GM12891 (cell line): ENCODE results near the gene LRRC59.

Source experiments
- DNase-seq: peaks from one replicate; pipeline ENCODE4 v3.0.0; 2011; ENCODE audit warnings: low spot score; ENCODE audit not compliant: insufficient read length
- FAIRE-seq: peaks from 2 replicates; lab custom pipeline; 2011; peaks lifted over from hg19 to GRCh38; lab: Jason Lieb, UNC
- PAX5 ChIP-seq: IDR thresholded peaks from 2 replicates; pipeline ENCODE4 v1.6.1; 2011; ENCODE audit warnings: low read length, moderate library complexity, mild to moderate bottlenecking; ENCODE audit not compliant: insufficient read depth, severe bottlenecking
- POLR2A ChIP-seq: IDR thresholded peaks from 2 replicates; pipeline ENCODE4 v1.6.1; 2011; ENCODE audit warnings: low read depth, low read length, control low read depth
- POLR2AphosphoS5 ChIP-seq: IDR thresholded peaks from 2 replicates; pipeline ENCODE4 v1.6.1; 2011; ENCODE audit warnings: low read depth, low read length, control low read depth
- POU2F2 ChIP-seq: IDR thresholded peaks from 2 replicates; pipeline ENCODE4 v1.6.1; 2011; ENCODE audit warnings: low read depth, mild to moderate bottlenecking, control low read depth, low read length, moderate library complexity
- SPI1 ChIP-seq: IDR thresholded peaks from 2 replicates; pipeline ENCODE4 v1.6.1; 2011; ENCODE audit warnings: low read depth, low read length, control low read depth
- TAF1 ChIP-seq: IDR thresholded peaks from 2 replicates; pipeline ENCODE4 v1.6.1; 2011; ENCODE audit warnings: low read depth, low read length, control low read depth

The LRRC59 gene

DNA sequence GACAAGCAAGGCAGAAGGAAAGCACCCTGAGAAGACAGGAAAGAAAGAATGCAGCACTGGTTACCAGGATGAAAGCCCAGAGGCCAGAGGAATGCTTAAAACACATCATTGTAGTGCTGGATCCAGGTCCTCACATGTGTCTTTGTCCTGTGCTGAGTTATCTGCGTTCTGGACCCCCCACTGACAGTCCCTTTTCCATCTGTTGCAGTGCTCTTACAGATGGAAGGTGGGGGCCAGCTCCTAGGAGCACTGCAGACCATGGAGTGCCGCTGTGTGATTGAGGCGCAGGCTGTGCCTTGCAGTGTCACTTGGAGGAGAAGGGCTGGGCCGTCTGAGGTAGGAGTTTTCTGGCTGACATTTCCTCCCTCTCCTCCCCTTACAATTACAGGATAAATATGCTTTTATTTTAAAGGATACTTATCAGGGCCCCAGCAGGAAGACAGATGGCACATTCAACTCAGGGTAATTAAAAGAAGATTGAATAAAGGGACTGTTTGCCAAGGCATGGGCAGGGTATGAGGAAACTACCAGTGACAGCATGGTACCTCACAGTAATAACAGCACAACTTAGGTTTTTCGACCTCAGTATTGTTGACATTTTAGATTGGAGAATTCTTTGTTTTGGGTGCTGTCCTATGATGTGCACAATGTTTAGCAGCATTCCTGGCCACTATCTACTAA is 21.3 kb downstream of the LRRC59 start:
- FAIRE-seq (no peak), DNase-seq (no peak)

DNA sequence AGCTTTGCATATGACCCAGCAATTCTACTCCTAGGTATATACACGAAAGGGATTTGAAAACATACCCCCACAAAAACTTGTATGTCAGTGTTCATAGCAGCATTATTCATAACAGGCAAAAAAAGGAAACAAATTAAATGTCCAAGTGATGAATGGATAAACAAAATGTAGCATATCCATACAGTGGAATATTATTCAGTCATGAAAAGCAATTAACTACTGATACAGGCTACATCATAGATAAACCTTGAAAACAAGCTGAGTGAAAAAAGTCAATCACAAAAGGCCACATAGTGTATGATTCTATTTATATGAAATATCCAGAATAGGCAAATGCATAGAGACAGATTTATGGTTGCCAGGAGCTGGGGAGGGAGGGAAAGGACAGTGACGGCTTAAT is 23.6 kb downstream of the LRRC59 start:
- DNase-seq: no peak
- no peak for TF ChIP-seq PAX5
- TF ChIP-seq POU2F2: no peak
- TF ChIP-seq TAF1: no peak
- FAIRE-seq: peak; percentile 16

More for the DNA sequence above, 21.3 kb downstream of the LRRC59 start:
- TF ChIP-seq SPI1 (no peak), POU2F2 (no peak), POLR2AphosphoS5 (no peak), TAF1 (no peak), PAX5 (no peak), POLR2A (no peak)

DNA sequence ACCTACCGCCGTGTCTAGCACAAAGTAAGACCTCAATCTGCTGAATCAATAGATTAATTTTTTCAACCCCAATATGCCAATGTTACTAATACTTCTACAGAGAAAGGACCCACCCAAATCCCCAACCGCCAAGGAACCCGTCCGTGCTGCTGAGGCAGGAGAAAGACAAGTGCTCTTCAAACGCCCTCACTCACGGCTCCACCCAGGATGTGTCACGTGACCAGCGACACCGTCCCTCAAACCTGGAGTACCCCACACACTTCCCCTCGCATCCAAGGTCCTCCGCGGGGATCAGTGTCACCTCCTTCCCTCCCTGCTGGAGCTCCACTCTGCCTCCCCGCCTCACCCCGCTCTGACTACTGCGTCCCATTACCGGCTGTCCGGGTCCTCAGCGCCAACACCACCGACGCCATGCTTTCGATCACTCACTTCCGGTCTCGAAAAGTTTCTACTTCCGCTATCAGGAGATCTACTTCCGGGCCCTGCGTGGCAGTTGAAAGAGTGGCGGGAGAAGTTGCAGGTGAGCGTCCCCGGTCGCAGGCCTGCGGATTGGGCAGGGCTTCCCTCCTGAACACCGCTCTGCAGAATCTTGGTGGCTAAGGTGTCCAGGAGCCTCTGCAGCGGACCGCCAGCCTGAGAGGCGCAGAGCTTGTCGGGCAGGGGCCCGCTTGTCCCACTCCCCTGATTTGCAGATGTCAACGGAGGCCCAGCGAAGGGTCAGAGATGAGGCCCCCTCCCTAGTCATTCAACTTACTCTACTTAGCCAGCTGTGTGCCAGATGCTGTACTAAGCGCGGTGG is 24.4 kb downstream of the LRRC59 start, which contains the start of the genes EME1 and MRPL27:
Gene EME1, plus strand, starts transcription at position 472 of the 799 bp plus-strand sequence. CDS start 1,980 bp downstream, outside the sequence.
Gene MRPL27, minus strand, starts transcription at position 427 of the 799 bp plus-strand sequence. Its CDS starts 14 bp downstream, at position 413.
- TF ChIP-seq POU2F2 (peak; percentile 90), TAF1 (peak; percentile 96), SPI1 (peak; percentile 45), PAX5 (no peak), POLR2AphosphoS5 (peak; percentile 97), POLR2A (peak; percentile 97)
- DNase-seq: peak; percentile 76
- FAIRE-seq: peak; percentile 97

DNA sequence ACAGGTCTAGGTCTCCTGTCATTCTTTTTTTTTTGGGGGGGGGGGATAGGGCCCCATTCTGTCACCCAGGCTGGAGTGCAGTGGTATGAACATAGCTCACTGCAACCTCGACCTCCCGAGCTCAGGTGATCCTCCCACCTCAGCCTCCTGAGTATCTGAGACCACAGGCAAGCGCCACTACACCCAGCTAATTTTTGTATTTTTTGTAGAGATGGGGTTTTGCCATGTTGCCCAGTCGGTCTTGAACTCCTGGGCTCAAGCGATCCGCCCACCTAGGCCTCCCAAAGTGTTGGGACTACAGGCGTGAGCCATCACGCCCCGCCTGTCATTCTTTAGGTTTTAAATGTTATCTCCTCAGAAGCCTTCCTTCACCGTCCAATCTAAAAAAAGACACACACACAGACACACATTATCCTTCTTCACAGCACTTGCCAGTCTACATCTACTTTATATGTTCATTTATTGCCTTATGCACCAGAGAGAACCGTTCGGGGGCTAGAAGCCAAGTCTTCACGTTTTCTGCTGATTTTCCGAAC is 25.0 kb downstream of the LRRC59 start:
- no peak for TF ChIP-seq POLR2A
- no peak for TF ChIP-seq POU2F2
- TF ChIP-seq SPI1: no peak
- TF ChIP-seq POLR2AphosphoS5: no peak
- no peak for DNase-seq
- FAIRE-seq: no peak

DNA sequence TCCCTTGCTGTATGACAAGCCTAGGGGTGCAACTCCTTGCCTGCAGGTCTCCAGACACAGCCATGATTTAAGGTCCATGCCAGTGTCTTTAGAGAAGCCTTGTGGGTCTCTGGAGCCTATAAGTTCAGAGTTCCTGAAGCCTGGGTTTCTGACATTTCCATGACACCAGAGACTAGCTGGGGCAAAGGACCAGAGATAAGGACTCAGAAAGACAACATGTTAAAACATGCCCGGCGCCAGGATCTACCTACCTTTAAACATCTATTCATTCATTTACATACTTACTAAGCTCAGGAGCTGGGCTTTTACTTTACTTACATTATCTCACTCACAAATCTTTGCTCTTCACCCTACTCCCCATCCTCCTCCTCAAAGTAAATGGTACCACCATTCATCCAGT is 25.8 kb downstream of the LRRC59 start:
- no peak for TF ChIP-seq PAX5
- no peak for TF ChIP-seq TAF1
- TF ChIP-seq POLR2AphosphoS5: no peak
- TF ChIP-seq POU2F2: no peak
- no peak for TF ChIP-seq SPI1
- TF ChIP-seq POLR2A: no peak
- FAIRE-seq (no peak), DNase-seq (no peak)

DNA sequence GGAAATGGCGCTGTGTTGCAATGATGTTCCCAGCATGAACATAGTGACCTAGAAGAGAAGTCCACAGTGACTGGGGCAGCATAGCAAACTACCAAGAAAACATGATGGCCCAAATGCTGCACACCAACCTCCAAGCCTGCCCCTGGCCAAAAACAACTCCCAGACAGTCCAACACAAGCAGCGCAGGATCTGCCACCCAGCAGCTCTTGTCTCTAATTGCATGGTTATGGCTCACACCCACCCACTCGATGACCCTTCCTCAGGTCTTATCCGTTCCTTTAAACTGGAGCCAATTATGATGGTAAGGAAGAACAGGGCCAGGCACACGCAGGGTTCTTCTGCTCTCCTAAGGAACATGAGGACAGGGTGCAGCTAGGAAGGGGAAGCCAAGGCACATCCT is 27.3 kb downstream of the LRRC59 start:
- DNase-seq (no peak), FAIRE-seq (no peak)
- TF ChIP-seq SPI1 (no peak), POLR2A (no peak), TAF1 (no peak), PAX5 (no peak), POU2F2 (no peak), POLR2AphosphoS5 (no peak)

DNA sequence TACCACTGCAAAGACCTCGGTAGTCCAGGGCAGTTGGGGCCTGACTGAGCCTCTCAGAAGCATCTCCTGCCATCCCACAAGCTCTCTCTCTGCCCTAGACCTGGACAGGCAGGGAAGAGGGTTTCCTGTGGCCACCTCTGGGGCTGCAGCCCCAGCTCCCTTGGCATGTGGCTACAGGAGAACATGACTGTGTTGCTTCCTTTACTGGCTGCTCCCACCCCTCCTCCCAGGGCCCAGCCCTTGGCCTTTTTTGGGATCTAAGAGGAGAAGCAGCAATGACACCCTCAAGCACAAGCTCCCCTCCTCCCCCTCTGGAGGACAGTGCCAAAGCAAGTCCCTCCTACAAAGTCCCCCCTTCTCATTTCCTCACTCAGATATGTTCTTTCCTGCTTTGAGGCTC is 29.9 kb downstream of the LRRC59 start:
- FAIRE-seq: no peak
- no peak for DNase-seq
- no peak for TF ChIP-seq SPI1
- no peak for TF ChIP-seq POLR2A
- TF ChIP-seq POLR2AphosphoS5: no peak
- TF ChIP-seq POU2F2: no peak
- TF ChIP-seq TAF1: no peak
- no peak for TF ChIP-seq PAX5

DNA sequence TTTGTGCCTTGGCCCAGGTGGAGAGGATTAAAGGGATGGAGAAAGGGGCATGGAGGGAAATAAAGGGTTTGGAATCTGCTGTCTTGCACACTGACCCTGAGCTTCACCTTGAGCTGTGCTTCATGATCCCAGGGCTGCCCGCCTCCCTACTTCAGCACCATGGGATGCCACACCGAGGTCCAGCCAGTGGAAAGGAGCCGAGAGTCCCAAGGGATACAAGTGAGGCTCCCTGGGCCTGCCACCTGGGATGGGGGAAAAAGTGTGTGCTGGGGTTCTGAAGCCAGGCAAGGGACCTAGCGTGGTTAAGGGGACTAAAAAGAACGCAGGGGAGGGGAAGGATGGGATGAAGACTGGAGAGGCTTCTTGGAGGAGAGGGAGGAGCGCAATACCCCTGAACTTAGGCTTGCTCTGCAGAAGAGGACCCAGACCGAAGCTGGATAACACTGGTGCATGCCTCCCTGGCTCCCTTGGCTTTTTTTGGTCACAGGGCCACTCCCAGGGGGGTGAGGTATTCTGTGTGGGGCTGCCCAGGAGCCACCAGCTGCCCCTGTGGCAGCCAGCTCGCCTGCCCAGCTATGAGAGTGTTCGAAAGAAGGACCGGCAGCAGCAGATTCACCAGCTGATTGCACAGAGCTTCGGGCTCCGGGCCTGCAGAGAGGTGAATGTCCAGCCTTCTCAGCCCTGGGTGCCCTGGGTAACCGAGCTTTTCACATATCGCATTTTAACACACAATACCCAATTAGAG is 31.5 kb downstream of the LRRC59 start:
- DNase-seq (no peak), FAIRE-seq (no peak)
- TF ChIP-seq POLR2AphosphoS5 (no peak), POU2F2 (no peak), PAX5 (no peak), SPI1 (no peak), TAF1 (no peak), POLR2A (no peak)
